GM19043 (cell line): Measurements from ENCODE around the gene ITPR1.

Experiments used
- ATAC-seq: cut with Tn5 transposase; IDR thresholded peaks from one replicate; pipeline ENCODE4 v1.9.1; 2021; ENCODE audit warnings: low read depth; ENCODE audit not compliant: unreplicated experiment

The ITPR1 gene

GRCh38 chr3:4707324-4707723 lies 214.2 kb downstream of the ITPR1 start:
- ATAC-seq: no peak

- no peak for ATAC-seq
Measured at GRCh38 chr3:4708230-4708629, 215.1 kb downstream of the ITPR1 start.

- no peak for ATAC-seq
Measured at GRCh38 chr3:4709341-4709740, 216.2 kb downstream of the ITPR1 start.

DNA sequence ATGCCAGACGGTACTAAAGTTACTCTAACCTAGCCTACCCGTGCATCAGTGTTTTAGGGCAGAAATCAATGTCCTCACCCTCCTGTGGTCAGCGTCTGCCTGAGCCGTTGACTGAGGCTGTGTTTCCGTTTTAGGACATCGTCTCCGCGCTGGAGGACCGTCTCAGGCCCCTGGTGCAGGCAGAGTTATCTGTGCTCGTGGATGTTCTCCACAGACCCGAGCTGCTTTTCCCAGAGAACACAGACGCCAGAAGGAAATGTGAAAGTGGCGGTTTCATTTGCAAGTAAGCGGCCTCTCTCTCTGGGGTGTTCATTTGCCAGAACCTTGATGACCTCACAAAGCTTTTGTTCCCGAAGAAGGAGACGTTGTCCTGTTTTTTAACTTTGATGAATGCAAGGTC lies 217.0 kb downstream of the ITPR1 start:
- no peak for ATAC-seq

DNA sequence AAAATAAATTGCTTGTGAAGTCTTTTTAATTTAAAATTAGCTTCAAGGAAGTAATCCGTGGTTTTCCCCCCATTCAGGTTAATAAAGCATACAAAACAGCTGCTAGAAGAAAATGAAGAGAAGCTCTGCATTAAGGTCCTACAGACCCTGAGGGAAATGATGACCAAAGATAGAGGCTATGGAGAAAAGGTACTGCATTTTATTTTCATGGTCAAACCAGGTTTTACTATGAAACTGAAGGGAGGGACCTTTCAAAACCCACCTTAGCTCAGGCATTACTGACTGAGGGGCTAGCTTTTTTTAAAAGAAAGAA lies 218.5 kb downstream of the ITPR1 start:
- peak; percentile 17 for ATAC-seq

DNA sequence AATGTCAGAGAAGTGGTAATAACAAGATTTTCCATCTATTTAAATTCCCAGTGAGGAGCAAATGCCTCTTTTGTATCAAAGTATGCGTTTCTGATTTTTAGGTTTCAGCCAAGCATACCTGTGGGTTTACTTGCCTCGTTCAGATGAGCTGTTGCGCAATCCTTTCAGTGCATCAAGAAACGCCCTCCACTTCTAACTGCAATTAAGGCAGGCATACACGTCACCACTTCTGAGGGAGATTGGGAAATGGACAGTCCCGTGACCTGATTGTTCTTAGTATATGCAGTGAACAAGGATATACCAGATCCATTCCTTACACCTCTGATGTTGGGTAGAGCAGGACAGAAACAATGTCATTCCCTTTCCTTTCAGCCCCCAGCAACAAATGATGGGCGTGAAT lies 219.0 kb downstream of the ITPR1 start:
- ATAC-seq: no peak

DNA sequence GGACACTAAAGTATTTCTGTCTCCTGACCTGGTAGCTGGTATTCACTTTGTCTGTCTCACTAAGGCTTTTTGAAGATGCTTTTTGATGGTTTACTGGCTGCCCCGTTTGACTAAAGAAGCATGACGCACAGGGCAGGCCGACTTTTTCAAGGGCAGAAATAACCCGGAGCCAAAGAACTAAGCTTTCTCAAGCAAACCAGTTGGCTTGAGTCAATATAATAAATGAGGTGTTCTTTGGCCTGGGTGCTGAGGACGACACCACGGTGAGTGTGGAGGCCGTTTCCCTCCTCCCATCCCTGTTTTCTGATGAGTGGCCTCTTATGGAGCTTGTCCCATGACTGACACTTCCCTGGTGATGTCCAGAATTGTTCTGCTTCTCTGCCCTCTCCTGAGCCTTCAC lies 220.9 kb downstream of the ITPR1 start:
- ATAC-seq: no peak

DNA sequence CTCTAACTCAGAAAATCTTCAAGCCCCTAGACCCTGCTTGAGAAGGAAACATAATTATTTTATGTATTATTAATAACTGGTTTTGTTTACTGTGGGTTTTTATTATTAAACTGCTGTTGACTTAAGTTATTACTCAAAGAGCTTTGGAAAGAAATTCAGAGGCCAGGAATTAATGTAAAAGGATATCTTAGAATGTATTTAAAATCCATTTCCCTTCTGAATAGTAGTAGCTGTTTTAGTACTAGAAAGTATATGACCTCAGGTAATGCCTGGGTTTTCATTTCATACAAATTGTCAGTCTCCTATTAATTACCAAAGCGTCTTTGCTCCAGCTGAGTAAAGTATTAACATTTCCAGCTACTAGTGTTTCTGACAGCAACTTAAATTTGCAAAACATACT lies 223.1 kb downstream of the ITPR1 start:
- ATAC-seq: no peak

GRCh38 chr3:4716706-4717362 lies 223.7 kb downstream of the ITPR1 start:
- no peak for ATAC-seq

DNA sequence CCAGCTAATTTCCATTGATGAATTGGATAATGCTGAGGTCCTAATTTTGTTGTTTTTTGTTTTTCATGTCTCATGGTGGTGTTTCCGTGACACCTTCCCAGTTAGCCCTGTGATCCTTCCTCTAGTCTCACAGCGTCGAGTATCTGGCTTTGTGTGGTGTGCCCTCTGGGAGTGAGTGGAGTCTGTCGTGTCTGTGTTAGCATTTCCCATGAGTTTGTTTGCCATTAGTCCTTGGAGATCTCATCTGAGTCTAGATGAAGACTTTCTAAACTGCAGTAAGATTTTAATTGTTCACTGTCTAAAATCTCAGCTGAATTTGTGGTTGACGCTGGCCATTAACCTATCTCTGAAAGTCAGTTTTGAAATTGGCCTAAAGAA lies 224.2 kb downstream of the ITPR1 start:
- ATAC-seq: no peak

DNA sequence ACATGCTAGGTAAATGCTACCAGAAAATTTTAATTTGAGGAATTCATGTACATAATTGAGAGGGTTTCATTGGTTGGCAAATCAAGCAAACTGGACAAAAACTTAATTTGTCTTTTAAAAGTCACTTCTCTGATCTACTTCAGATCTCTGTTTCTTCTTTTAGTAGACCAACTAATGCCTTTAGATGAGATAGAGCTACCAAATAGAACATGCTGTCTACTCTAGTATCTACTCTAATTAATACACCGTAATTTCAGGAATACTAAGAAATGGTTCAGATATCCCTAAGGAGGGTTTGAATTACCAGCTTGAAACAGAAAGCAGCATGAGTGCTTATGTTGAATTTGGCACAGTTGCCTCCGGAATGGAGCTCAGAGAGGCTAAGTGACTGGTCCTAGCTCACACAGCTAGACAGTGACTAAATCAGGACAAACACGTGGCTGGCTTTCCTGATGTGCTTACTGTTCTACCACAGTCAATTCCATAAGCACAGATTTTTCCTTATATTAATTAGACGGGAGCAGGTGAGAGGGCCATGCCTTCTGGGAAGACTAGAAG lies 225.1 kb downstream of the ITPR1 start:
- ATAC-seq: no peak

- ATAC-seq: no peak
Measured at GRCh38 chr3:4719046-4719501, 225.9 kb downstream of the ITPR1 start.

GRCh38 chr3:4720316-4721075 lies 227.3 kb downstream of the ITPR1 start:
- no peak for ATAC-seq

DNA sequence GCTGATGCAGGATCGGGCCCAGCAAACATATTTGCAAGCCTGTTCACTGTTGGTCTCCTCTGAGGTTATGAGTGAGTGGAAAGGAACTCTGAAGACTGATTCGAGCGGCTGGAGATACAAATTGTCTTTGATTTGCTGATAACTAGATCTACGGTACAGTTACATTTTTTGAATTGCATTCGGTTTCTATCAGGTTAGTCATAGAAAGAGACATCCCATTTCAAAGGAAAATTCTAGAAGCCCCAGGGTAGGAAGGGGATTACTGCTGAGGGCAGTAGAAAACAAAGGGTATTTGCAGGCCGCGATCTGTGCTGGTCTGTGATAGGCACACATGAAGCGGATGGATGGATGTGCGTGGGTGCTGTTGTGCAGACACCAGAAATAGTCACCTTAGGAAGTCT lies 228.4 kb downstream of the ITPR1 start:
- no peak for ATAC-seq

GRCh38 chr3:4722103-4722502 lies 229.0 kb downstream of the ITPR1 start:
- ATAC-seq: peak; percentile 69

- ATAC-seq: no peak
Measured at GRCh38 chr3:4724051-4724629, 231.0 kb downstream of the ITPR1 start.

DNA sequence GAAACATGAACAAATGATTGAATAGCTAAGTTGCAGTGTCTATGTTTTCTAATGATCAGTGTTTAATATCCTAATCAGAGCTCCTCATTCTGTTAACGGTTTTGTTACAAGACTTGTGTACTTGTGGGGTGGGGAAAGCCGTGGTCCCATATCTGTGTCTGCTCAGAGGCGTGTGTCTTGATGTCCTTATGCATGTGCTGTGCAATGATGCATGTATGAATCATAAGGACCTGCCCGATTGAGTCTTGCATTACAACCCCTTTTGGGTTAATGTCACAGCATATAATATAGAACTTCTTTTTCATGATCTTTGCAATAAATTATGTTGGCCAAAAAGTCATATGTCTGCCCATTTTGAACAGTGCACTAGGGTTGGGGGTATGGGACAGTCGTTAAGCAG lies 233.4 kb downstream of the ITPR1 start:
- no peak for ATAC-seq

DNA sequence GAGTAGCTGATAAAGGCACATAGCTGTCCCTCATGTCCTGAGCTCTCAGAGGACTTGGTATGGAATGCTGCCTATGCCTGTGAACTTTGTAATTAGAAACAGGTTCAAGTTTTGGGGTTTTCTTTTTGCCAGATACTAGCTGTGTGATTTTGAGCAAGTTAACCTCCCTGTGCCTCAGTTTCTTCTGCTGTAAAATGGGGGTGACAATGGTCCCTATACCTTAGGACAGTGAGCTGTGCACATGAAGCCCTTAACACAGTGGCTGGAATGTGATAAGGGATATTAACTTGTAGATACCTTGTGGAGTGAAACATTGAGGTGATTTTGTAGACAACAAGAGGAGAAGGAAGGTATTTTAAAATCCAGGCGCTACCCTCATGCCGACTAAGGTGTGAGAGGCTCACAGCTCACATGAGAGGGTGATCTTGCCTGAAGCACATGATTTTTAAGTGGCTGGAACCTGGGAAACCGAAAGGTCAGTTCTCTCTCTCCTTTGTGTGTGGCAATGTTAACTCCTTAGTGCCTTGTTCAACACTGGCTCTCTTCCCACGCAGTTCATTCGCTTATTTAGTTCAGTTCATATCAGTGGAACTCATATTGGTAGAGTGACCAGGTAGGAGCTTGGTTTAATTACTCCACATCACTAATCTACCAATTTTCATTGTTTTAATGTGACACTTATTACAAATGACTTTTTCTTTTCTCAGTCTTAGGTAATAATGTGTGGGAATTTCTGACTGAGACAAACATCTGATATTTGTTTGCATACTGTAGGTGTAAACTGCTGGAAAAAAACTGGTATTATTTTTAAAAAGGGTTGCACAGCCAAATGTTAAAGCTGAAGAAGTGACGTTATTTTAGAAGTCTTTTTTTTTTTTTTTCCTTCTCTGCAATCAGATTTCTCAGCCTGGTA lies 236.2 kb downstream of the ITPR1 start:
- ATAC-seq: no peak

DNA sequence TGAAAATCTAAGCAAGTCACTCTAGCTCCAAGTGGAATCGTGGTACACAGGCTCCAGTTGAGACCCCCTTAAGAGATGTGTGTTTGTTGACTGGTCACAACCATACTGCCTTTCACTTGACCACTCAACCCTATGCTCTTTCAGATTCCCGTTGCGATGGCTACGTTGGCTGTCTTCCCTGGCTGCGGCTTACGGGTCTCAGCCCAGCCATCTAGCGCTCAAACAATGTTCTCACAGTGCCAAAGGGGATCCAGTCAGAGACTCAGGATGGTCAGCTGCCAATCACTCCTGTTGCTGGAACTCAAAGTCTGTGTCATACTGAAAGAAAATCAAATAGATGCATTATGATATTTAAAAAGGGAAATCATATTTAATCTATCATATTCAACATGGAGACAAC lies 237.6 kb downstream of the ITPR1 start:
- ATAC-seq: no peak

DNA sequence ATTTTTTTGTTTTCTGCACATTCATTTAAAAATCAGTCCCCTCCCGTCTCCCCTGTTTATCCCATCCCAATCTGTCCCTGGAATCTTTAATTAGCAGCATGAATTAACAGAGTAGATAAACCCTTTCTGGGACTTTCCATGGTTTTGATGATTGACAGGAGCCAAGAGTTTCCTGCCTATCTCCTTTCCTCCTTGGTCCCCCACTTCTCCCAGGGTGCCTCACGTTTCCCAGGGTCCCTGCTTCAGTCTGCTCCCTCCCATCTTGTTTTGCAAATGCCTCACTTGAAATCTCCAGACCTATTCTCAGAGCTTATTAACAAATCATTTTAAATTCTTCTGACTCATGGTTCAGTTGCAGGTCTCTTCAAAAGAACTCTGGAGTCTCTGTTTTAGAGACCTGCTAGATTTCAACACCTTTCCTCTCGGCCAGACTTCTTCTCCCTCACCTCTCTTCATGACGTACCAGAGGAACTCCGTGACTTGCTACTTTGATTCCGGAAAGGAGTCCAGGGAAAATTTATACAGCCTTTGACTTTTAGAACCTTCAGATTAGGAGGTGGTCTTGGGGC lies 238.5 kb downstream of the ITPR1 start:
- ATAC-seq: no peak
